HTR-8/SVneo (cell line): ENCODE data around the gene KLHDC1.
"Not testable (repeated sequence)": the region's sequence is repeated elsewhere in the genome, so short reads cannot be mapped to it uniquely, and the experiment has no call there.

Source experiments
- DNase-seq: peaks from one replicate; pipeline ENCODE4 v3.0.0; 2011; ENCODE audit warnings: low spot score, mixed read lengths; ENCODE audit not compliant: insufficient read length
- FAIRE-seq: peaks from 2 replicates; lab custom pipeline; 2011; peaks lifted over from hg19 to GRCh38; lab: Jason Lieb, UNC

Gene KLHDC1

DNA sequence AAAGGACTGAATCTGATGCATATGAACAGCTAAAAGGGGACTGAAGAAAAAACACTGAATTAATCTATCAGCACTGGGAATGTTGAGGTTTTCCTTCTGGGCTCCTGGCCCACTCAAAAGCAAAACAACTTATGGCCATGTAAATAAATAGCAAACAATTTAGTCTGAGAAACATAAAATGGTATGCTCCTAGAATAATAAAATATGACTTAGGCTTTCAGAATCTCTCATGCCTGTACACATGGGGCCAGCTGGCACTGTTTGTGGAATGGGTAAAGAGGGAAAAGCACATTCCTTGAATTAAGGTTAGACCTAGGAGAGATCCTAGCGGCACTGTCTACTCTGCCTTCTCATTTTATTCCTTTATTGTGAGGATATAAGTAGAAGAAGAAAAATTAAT lies 81.2 kb downstream of the KLHDC1 start:
- no peak for DNase-seq
- no peak for FAIRE-seq

DNA sequence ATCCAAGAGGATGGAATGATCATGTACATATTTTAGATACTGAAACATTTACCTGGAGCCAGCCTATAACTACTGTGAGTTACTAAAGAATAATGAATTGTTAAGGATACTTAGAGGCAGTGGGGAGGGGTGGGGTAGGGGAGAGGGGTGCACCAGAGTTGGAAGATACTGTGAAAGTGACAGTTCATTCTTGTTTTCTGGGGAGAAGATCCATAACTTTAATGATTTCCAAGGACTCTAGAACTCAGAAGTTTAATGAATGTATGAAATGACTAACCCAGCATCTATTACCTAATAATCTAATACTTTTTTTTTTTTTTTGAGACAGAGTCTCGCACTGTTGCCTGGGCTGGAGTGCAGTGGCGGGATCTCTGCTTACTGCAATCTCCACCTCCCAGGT lies 85.5 kb downstream of the KLHDC1 start:
- FAIRE-seq: no peak
- no peak for DNase-seq

DNA sequence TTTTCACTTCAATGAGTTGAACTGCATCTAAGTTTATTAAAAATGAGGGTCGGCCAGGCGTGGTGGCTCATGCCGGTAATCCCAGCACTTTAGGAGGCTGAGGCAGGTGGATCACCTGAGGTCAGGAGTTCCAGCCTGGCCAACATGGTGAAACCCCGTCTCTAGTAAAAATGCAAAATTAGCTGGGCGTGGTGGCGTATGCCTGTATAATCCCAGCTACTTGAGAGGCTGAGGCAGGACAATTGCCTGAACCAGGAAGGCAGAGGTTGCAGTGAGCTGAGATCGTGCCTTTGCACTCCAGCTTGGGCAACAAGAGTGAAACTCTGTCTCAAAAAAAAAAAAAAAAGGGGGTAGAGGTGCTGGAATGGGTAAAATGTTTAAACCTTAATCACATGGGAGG lies 88.1 kb downstream of the KLHDC1 start:
- not testable (repeated sequence) for FAIRE-seq, DNase-seq

DNA sequence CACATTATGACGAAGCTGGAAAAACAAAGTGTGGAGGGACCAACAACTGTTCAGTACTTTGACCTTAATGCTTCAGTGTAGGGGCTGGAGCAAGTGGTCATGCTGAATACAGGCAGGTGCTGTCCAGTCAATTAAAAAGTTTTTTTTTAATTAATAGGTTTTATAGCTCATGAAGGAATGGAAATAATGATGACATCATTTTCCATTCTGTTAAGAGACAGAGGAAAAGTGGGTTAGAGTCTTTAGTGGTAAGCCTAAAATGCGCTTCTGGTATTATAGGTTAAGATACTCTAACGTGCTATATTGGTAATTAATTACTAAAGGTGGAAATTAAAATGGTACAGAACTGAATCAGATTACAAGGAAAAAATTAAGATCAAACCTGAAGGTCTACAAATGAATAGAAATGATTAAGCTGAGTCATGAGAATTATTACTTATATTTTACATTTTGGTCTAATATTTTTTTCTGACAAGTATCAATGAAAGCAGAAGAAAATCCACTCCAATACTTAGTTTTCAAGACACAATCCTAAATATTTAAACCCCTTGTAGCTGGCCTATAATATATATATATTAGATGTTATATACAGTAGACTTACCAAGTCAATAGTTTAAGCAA lies 90.6 kb downstream of the KLHDC1 start:
- no peak for FAIRE-seq

GRCh38 chr14:49786315-49786714 lies 93.4 kb downstream of the KLHDC1 start:
- FAIRE-seq: no peak

More for the DNA sequence above, 90.6 kb downstream of the KLHDC1 start:
- no peak for DNase-seq

DNA sequence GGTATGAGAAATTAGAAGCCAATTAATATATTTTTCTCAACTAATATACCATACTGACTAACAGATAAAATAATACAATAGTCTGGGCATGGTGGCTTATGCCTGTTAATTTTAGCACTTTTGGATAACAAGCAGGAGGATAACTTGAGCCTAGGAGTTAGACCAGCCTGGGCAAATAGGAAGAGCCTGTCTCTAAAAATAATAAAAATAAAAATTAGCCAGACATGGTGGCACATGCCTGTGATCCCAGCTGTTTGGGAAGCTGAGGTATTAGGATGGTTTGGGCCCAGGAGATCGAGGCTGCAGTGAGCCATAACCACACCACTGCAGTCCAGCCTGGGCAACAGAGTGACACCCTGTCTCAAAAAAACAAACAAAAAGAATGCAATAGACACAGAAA lies 99.7 kb downstream of the KLHDC1 start:
- DNase-seq: no peak
- FAIRE-seq: no peak

More at GRCh38 chr14:49786315-49786714, 93.4 kb downstream of the KLHDC1 start:
- DNase-seq: no peak

DNA sequence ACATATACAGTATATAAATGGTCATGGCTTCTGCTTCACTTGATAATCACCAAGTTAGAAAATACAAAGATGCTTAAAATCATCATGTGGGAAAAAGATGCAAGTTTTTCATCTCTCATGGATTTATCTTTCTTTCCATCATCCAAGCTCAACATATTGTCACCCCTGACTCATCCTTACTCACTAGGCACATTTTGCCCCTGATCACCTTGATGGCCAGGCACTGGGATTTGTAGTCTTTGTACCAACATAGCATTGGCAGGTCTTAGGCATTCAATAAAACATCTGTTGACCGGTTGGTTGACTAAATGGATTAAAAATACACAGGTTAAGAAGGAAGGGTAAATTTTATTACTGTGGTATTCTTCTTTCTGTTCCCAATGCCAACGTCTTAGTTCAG lies 103.1 kb downstream of the KLHDC1 start:
- FAIRE-seq (no peak), DNase-seq (no peak)
